Neural cell (in vitro differentiated cells): ENCODE measurements around the gene TICAM1. TPM values are rescaled to one million over a fixed set of nuclear protein-coding genes. Genes with fewer than 3 reads are reported as not detected.

Experiments
- H2AFZ ChIP-seq: fragments of 200-600, 300-800 bp; sonication (generic), shearing (Covaris generic); 2 replicates; pipeline ENCODE4 v1.6.0; 2014; ENCODE audit warnings: low read depth, mild to moderate bottlenecking, antibody characterized with exemption, low read length, moderate library complexity
- H3F3A ChIP-seq: fragments of 200-600 bp; shearing (Covaris generic); 2 replicates; pipeline ENCODE4 v1.6.1; 2016; ENCODE audit warnings: mild to moderate bottlenecking, moderate library complexity, mixed read lengths, antibody characterized with exemption, low read length; ENCODE audit not compliant: insufficient read depth, poor library complexity, severe bottlenecking
- H3K27ac ChIP-seq: fragments of 200-600, 300-800 bp; sonication (generic), shearing (Covaris generic); 2 replicates; pipeline ENCODE4 v1.5.1; 2014; ENCODE audit warnings: mild to moderate bottlenecking, low read length, moderate library complexity
- H3K27me3 ChIP-seq: fragments of 300-800, 200-600 bp; sonication (generic), shearing (Covaris generic); 2 replicates; pipeline ENCODE4 v1.6.0; 2014; ENCODE audit warnings: mild to moderate bottlenecking, low read depth, low read length, moderate library complexity; ENCODE audit not compliant: insufficient read depth
- H3K36me3 ChIP-seq: fragments of 300-800, 200-600 bp; sonication (generic), shearing (Covaris generic); 2 replicates; pipeline ENCODE4 v1.5.1; 2014; ENCODE audit warnings: mild to moderate bottlenecking, antibody characterized with exemption, low read length, moderate library complexity; ENCODE audit not compliant: insufficient read depth
- H3K4me2 ChIP-seq: fragments of 300-800, 200-600 bp; sonication (generic), shearing (Covaris generic); 2 replicates; pipeline ENCODE4 v1.6.0; 2014; ENCODE audit warnings: mild to moderate bottlenecking, low read length
- H3K4me3 ChIP-seq: fragments of 300-800, 200-600 bp; sonication (generic), shearing (Covaris generic); 2 replicates; pipeline ENCODE4 v1.5.1; 2014; ENCODE audit warnings: mild to moderate bottlenecking, low read length, moderate library complexity
- H3K79me2 ChIP-seq: fragments of 200-600 bp; shearing (Covaris generic); replicated peaks from 2 replicates; pipeline ENCODE4 v1.6.0; 2014; ENCODE audit warnings: mild to moderate bottlenecking, low read length, moderate library complexity; ENCODE audit not compliant: insufficient read depth
- H3K9ac ChIP-seq: fragments of 300-800, 200-600 bp; sonication (generic), shearing (Covaris generic); 2 replicates; pipeline ENCODE4 v1.6.1; 2016; ENCODE audit warnings: mild to moderate bottlenecking, low read length, mixed read lengths
- H3K9me2 ChIP-seq: fragments of 200-600 bp; shearing (Covaris generic); 2 replicates; pipeline ENCODE4 v1.6.1; 2016; ENCODE audit warnings: mild to moderate bottlenecking, low read length, mixed read lengths; ENCODE audit not compliant: insufficient read depth
- H3K9me3 ChIP-seq: fragments of 200-600, 300-800 bp; sonication (generic), shearing (Covaris generic); 2 replicates; pipeline ENCODE4 v1.6.1; 2016; ENCODE audit warnings: mild to moderate bottlenecking, mixed run types, low read length, moderate library complexity, mixed read lengths
- H4K20me1 ChIP-seq: fragments of 200-600 bp; shearing (Covaris generic); 2 replicates; pipeline ENCODE4 v1.6.1; 2016; ENCODE audit warnings: mild to moderate bottlenecking, mixed run types; ENCODE audit not compliant: insufficient read depth
- EP300 ChIP-seq: fragments of 450-650 bp; conservative IDR thresholded peaks from 2 replicates; pipeline ENCODE4 v1.6.1; 2014; ENCODE audit warnings: antibody characterized with exemption, mild to moderate bottlenecking, moderate library complexity; ENCODE audit not compliant: poor library complexity, severe bottlenecking
- EZH2 ChIP-seq: fragments of 200-600, 300-800 bp; shearing (Covaris generic), sonication (generic); IDR thresholded peaks from 2 replicates; pipeline ENCODE4 v1.6.1; 2014; ENCODE audit warnings: antibody characterized with exemption, low read length, borderline replicate concordance, mild to moderate bottlenecking; ENCODE audit not compliant: insufficient read depth, poor library complexity, severe bottlenecking
- MXI1 ChIP-seq: fragments of 450-650 bp; conservative IDR thresholded peaks from 2 replicates; pipeline ENCODE4 v1.6.1; 2014; ENCODE audit warnings: antibody characterized with exemption, mild to moderate bottlenecking; ENCODE audit not compliant: poor library complexity, severe bottlenecking
- POLR2AphosphoS5 ChIP-seq: IDR thresholded peaks from 2 replicates; pipeline ENCODE4 v1.6.1; 2012
- RAD21 ChIP-seq: fragments of 450-650 bp; conservative IDR thresholded peaks from 2 replicates; pipeline ENCODE4 v1.6.1; 2014; ENCODE audit warnings: antibody characterized with exemption, mild to moderate bottlenecking, moderate library complexity
- SMC3 ChIP-seq: fragments of 450-650 bp; conservative IDR thresholded peaks from 2 replicates; pipeline ENCODE4 v1.6.1; 2014; ENCODE audit warnings: antibody characterized with exemption, mild to moderate bottlenecking, moderate library complexity; ENCODE audit not compliant: poor library complexity
- TAF1 ChIP-seq: IDR thresholded peaks from 2 replicates; pipeline ENCODE4 v1.6.1; 2012; ENCODE audit warnings: low read depth
- polyA plus RNA-seq: library from polyadenylated mRNA; depleted of rRNA; stranded (reverse); fragments of >200 nt; gene quantifications from 2 replicates; pipeline ENCODE4 v1.2.3, GENCODE V29; 2014
- TF ChIP-seq, protein P1 (sequence below): IDR thresholded peaks from 2 replicates; pipeline ENCODE4 v1.6.1; 2012; ENCODE audit warnings: borderline replicate concordance
- TF ChIP-seq, protein P2 (sequence below): fragments of 450-650 bp; IDR thresholded peaks from 2 replicates; pipeline ENCODE4 v1.5.1; 2014; ENCODE audit warnings: antibody characterized with exemption, mild to moderate bottlenecking, moderate library complexity; ENCODE audit not compliant: poor library complexity, severe bottlenecking

The TICAM1 gene
- polyA plus RNA-seq, 1 donor from 2014 or later = not detected

DNA sequence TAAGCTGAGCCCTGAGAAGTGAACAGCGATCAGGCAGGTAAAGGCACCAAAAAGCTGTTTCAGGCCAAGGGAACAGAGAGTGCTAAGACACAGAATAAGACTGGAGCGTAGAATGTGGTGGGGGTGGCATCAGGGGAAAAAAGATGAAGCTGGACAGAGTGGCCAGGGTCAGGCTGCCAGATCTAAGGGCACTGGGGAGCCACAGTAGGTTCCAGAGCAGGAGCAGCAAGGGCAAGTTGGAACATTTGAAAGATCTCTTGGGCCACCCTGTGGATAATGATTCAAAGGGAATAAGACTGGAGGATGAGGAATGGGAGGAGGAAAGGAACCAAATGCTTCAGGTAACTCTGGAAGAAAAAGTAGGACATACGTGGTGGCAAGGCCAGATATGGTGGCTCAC lies 42.4 kb upstream of the TICAM1 start:
- no peak overlapping the region for H2AFZ ChIP-seq
- no peaks in the 10 kb centered on the region for H3F3A ChIP-seq
- H3K36me3 ChIP-seq = no peaks in the 10 kb centered on the region
- no peak overlapping the region for H3K27ac ChIP-seq
- no peaks in the 10 kb centered on the region for H4K20me1 ChIP-seq
- no peaks in the 10 kb centered on the region for H3K9me2 ChIP-seq
- no peak overlapping the region for H3K4me2 ChIP-seq
- TF ChIP-seq EP300 = no peak
- no peak for TF ChIP-seq RAD21
- no peak for TF ChIP-seq MXI1
- no peak for TF ChIP-seq TAF1
- TF ChIP-seq, protein P1, sequence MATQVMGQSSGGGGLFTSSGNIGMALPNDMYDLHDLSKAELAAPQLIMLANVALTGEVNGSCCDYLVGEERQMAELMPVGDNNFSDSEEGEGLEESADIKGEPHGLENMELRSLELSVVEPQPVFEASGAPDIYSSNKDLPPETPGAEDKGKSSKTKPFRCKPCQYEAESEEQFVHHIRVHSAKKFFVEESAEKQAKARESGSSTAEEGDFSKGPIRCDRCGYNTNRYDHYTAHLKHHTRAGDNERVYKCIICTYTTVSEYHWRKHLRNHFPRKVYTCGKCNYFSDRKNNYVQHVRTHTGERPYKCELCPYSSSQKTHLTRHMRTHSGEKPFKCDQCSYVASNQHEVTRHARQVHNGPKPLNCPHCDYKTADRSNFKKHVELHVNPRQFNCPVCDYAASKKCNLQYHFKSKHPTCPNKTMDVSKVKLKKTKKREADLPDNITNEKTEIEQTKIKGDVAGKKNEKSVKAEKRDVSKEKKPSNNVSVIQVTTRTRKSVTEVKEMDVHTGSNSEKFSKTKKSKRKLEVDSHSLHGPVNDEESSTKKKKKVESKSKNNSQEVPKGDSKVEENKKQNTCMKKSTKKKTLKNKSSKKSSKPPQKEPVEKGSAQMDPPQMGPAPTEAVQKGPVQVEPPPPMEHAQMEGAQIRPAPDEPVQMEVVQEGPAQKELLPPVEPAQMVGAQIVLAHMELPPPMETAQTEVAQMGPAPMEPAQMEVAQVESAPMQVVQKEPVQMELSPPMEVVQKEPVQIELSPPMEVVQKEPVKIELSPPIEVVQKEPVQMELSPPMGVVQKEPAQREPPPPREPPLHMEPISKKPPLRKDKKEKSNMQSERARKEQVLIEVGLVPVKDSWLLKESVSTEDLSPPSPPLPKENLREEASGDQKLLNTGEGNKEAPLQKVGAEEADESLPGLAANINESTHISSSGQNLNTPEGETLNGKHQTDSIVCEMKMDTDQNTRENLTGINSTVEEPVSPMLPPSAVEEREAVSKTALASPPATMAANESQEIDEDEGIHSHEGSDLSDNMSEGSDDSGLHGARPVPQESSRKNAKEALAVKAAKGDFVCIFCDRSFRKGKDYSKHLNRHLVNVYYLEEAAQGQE = no peak
- TF ChIP-seq SMC3 = no peak
- TF ChIP-seq POLR2AphosphoS5 = no peak
- no peak for TF ChIP-seq EZH2
- TF ChIP-seq, protein P2, sequence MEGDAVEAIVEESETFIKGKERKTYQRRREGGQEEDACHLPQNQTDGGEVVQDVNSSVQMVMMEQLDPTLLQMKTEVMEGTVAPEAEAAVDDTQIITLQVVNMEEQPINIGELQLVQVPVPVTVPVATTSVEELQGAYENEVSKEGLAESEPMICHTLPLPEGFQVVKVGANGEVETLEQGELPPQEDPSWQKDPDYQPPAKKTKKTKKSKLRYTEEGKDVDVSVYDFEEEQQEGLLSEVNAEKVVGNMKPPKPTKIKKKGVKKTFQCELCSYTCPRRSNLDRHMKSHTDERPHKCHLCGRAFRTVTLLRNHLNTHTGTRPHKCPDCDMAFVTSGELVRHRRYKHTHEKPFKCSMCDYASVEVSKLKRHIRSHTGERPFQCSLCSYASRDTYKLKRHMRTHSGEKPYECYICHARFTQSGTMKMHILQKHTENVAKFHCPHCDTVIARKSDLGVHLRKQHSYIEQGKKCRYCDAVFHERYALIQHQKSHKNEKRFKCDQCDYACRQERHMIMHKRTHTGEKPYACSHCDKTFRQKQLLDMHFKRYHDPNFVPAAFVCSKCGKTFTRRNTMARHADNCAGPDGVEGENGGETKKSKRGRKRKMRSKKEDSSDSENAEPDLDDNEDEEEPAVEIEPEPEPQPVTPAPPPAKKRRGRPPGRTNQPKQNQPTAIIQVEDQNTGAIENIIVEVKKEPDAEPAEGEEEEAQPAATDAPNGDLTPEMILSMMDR = no peak
- no peaks in the 10 kb centered on the region for H3K79me2 ChIP-seq
- no peak overlapping the region for H3K9ac ChIP-seq
- no peak overlapping the region for H3K4me3 ChIP-seq
- no peaks in the 10 kb centered on the region for H3K27me3 ChIP-seq
- H3K9me3 ChIP-seq = no peaks in the 10 kb centered on the region

DNA sequence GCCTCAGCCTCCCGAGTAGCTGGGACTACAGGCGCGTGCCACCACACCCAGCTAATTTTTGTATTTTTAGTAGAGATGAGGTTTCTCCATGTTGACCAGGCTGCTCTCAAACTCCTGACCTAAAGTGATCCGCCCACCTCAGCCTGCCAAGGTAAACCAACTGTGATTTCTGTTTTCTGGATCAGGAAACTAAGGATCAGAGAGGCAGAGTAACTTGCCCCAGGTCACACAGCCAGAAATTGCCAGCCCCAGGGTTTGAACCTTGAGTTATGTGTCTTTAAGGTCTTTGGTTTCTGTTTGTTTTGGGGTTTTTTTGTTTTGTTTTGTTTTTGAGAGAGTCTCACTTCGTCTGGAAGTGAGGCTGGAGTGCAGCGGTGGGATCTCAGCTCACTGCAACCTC lies 40.2 kb upstream of the TICAM1 start:
- H3K4me2 ChIP-seq = no peak overlapping the region
- no peaks in the 10 kb centered on the region for H3K27me3 ChIP-seq
- no peak for TF ChIP-seq SMC3
- TF ChIP-seq, protein P2 = no peak
- no peak for TF ChIP-seq RAD21
- TF ChIP-seq POLR2AphosphoS5 = no peak
- TF ChIP-seq EZH2 = no peak
- no peak for TF ChIP-seq TAF1
- no peak for TF ChIP-seq EP300
- TF ChIP-seq, protein P1 = no peak
- no peak for TF ChIP-seq MXI1
- H3K79me2 ChIP-seq = no peaks in the 10 kb centered on the region
- no peaks in the 10 kb centered on the region for H3K36me3 ChIP-seq
- H2AFZ ChIP-seq = no peak overlapping the region
- no peak overlapping the region for H3K4me3 ChIP-seq
- H3K9ac ChIP-seq = no peak overlapping the region
- H3F3A ChIP-seq = no peaks in the 10 kb centered on the region
- no peak overlapping the region for H3K27ac ChIP-seq
- no peaks in the 10 kb centered on the region for H3K9me3 ChIP-seq
- no peaks in the 10 kb centered on the region for H3K9me2 ChIP-seq
- H4K20me1 ChIP-seq = no peaks in the 10 kb centered on the region
